HG03196 (cell line): ENCODE results near the gene DSP.
A peak's percentile ranks its signal among the peaks of the same experiment; 100 is the strongest.

Experiments used
- ATAC-seq: cut with Tn5 transposase; IDR thresholded peaks from one replicate; pipeline ENCODE4 v1.9.1; 2021; ENCODE audit not compliant: unreplicated experiment

Gene DSP

DNA sequence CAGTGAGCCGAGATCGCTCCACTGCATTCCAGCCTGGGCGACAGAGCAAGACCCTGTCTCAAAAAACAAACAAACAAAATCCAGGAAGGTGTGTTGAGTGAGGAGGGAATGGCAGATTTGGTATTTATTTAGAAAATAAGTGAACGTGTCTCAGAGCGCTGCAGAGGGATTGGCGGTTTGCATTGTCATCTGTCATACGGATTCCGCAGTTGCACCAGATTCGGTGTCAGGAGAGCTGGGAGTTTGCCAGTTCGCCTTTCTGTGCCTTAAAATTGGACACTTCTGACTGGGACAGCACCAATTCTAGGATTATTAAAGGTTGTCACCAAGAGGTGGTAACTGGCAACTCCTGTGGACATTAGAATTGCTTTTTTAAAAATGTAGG is 49.4 kb downstream of the DSP start:
- ATAC-seq = no peak

DNA sequence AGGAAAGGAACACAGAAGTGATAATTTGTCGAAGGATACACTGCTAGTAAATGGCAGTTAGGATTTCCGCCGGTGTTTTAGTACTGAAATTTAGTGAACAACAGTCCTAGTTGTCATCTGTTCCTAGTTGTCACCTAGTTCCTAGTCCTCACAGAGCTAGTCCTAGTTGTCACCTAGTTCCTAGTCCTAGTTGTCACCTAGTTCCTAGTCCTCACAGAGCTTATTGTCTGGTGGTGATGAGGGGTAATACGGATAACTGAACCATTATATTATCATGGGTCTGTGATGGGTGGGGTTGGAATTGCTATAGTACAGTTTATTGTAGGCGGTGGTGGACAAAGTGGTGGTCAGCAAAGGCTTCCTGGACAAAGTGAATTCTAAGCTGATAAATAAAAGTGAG is 50.3 kb downstream of the DSP start:
- no peak for ATAC-seq

DNA sequence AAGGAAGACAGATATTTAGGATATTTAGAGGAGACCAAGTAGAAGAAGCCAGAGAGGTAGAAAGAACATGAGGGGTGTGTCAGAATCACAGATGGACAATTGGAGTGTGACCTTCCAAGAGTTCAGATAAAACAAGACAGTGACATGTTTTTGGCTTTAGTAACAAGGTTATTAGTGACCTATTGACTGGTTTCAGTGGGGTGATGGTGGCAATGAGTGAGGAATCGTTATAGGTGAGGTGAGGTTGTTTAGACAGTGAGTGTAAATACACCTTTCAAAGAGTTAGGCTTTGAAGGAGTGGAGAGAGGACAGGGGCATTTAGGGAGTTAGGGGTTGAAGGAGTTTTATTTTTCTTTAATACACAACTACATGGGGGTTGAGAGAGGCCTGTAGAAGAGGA is 51.8 kb downstream of the DSP start:
- ATAC-seq = no peak

DNA sequence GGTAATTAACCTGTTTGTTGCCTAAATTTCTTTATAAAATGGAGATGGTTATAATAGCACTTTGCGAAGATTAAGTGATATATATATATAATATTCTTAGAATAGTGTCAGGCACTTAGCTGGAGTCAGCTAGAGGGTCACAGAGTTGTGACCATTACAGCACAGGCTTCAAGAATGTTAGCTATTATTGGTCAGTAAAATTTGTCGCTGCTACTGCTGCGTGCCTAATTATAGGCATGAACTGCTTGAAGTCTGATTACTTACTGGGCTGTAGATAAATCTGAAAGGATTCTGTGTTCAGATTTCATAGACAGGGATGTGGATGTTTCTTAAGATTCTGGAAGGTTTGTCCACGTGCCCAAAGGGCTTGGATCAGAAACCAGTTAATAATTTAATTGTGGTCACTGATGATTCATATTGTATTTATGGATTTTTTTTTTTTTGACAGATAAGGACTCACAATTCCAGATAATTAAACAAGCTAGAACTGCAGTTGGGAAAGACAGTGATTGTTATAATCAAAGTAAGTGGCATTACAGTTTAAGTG is 53.2 kb downstream of the DSP start:
- ATAC-seq = no peak

DNA sequence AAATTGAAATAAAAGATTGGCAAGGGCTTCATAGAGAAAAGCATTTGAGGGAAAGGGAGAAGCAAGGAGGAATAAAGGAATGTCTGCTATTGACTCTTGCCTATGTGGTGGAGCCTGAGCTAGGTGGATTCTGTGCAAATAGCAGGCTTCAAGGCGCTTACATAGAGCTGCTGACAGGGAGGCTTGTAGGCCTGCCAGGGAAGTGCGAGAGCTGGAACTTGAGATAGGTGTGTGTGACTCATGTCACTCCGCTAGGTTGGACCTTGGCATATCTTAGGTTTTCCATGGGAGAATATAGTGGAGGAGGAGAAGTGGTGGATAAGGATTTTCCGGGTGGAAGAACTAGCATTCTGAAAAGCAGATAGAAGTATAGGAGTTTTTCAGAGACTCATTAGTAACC is 62.5 kb downstream of the DSP start:
- ATAC-seq = no peak

DNA sequence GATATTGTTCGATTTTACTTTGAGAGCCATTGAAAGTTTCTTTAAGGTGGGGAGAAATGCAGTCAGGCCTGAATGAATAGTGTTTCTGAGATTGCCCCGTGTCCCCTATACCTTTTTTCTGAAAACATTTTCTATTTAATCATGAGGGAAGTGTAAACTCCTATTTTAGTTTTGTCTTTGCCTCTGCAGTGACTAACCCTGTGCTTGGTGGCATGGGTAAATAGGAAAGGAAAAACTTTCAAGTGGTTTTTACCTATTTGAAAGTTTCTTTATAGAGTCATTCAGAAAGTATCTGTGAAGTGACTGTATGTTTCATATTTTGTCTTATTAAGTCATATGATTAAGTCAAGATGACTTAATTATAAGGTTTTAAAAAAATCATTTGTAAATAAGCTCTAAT is 63.0 kb downstream of the DSP start:
- no peak for ATAC-seq

DNA sequence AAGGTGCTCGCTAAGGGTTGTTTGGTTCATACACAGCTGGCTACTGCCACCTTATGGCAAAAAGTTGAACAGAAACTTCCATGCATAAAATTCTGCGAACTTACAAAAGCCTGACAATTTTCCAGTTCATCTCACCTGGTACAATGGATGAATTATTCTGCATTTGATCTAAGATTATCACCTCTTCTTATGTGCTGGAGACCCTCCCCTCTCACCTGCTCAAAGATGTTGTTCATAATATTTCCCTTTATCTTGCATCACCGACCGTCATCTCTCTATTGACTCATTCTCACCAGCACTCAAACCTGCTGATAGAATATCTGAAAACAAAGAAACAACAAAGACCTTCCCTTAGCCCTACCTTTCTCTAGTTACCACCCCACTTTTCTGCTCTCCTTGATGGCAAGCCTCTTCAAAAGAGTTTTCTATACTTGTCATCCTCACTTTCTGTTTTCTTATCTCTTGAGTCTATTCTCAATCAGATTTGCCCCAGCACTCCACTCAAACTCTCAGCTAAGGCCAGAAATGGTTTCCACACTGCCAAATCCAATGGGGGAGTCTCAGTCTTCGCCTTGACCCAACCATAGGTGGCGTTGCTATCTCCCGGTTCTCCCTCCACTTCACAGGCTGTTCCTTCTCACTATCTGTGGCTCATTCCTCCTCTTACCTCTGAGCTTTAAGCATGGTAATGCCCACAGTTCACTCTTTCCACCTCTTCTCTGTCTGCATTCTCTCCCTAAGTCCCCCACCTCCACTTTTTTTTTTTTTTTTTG is 74.3 kb downstream of the DSP start:
- no peak for ATAC-seq

DNA sequence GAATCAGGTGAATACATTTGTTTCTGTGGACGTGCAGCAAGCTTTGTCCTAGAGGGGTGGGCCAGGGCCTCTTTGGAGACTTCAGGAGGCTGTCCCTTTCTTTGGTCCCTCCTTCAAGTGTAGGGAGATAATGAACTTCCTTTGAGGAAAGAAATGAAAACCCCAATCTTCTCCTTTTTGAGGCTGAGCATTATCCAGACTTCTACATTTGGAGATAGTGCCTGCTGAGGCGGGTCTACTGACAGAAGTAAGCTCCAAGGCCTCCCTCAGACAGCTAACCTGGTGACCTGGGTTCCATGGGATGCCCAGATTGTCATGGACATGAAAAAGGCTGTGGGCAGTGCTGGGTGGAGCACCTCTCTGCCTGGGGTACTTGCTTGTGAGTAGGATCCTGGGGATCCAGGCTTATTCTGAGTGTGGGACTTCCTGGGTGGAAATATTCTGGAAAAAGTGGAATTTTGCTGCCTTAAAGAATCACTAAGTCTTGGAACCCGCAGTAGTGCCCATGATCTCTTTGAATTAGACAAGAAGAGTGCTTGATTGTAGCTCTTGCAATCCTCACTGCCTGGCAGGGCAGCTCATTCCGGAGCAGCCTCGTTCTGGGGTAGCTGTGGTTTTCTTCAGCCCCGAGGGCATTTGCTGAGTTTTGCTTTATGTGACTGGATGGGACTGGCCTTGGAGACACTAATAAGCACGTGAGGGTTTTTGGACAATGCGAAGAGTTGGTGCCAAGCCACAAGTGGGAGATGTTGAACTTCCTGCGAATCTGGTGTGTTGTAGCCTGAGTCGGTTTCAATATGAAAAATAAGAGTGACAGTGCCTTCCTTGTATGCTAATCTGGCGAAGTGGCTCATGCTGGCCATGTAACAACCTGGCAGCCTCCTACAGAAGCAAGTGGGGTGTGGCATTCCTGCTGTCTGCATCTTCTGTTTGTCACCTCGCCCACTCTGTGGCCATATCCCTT is 76.6 kb downstream of the DSP start:
- ATAC-seq = peak; percentile 63

DNA sequence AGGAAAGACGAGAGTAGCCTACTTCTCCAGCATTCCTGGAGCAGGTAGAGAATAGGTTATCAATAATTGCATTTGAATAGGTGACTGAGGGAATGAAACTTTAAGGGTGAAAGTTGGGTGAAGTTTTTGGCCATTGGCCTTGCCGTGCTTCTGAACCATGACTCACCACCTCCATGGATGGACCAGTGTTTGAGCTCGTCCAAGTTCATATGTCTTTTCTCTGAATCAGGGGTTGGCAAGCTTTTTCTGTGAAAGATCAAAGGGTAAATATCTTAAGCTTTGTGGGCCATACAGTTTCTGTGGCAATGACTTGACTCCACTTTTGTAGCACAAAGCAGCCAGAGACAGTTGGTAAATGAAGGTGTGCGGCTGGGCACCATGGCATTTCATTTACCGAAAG is 80.3 kb downstream of the DSP start:
- ATAC-seq = no peak

DNA sequence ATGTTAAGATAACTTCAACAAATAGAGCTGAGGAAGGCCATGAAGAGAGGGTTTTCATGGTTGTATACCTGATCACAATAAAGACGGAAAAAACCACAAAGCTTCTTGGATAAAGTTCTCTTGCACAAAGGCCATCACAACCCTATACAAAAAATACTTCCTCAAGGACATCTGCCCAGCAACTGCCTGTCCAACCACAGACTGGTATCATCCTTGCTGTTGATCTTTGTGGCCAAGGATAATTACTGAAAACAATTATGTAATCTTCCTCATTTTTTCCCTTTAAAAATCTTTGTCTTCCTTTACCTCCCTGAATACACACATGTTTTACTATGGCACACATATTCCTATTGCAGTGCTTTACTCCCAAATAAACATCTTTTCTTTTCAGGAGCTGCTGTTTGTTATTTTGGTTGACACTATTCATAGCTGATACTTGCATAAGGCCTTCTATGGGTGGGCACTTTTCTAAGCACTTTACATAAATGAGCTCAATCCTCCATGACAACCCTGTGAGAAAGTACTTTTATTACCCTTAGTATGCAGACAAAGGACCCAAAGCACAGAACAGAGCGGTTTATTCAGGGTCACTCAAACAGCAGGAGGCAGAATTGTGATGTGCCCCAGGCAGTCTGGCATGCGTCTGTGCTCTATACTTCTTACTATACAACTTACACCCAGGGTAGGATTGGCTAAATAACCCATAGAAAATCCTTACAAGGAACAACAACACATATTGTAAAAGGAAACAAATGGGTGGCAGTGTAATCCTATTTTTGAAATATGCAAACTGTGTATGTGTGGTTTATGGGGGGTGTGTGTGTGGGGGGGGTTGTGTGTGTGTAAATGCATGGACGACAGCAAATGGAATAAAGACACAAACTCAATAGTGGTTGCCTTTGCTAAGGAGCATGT is 83.6 kb downstream of the DSP start:
- ATAC-seq = no peak

DNA sequence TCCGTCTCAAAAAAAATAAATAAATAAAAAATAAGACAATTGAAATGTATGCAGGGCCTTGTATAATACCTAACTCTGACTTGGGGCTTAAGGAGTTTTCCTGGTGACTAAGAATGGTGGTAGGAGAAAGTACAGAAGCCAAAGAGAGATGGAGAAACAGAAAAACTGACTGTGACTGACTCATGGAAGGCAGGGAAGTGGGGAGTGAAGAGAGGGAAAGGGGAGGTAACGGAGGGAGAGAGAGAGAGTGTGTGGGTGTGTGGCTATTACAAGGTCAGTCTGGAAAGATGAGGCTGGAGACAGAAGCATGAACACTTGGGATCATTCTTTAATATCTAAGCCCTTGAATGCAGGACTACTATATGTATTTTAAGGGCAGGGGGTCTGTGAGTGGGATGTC is 87.0 kb downstream of the DSP start:
- no peak for ATAC-seq

DNA sequence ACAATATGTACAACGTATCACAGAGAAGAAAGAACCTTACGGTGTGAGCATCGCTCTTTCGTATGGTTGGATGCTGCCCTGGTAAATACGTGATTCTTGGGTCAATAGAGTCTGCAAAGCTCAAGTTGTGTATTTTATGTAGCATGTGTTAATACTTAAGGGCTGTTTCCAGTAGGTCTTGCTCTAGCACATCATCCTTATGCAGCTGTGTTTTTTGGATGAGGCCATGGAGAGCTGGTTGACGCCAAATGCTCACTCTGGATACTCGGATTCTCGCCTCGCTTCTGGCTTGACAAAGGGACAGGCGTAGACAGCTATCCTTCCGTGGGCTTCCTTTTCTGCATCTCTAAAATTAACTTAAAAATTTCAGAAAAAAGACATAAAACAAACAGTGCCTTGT is 87.4 kb downstream of the DSP start:
- no peak for ATAC-seq

DNA sequence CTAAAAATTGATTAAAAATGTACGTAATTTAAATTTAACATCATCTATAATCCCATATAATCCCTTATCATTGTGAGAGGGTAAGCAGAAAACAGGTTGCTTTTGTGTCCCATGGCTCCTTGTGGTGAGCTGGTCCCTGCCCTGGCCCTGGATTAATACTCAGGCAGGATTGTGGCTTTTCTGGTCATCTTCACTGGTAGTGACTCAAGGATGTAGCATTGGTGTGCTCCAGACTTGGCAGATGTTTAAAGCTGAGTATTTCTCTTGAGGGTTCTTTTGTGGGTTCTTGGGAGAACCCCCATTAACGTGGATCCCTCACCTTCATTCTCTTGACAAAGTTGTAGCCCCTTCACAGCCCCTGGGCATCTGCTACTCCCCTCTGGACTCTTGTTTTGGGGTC is 87.8 kb downstream of the DSP start:
- no peak for ATAC-seq

DNA sequence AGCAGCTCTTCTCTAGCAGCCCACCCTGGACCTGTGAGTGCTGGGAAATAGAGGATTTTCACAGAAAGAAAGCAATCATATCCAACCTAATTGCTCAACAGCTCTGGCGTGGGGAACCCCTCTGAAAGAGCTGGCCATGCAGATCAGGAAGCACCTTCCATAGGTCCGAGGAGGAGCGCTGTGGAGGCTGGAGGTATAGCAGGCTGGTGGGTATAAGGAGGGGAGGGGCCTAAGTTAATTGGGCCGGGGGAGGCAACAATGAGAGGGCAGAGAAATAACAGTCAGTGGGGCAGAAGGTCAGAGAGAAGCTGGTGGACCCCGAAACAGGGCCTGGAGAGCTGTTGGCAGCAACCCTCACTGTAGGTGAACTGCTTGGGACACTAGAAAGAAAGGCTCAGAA is 89.3 kb downstream of the DSP start:
- ATAC-seq = no peak

DNA sequence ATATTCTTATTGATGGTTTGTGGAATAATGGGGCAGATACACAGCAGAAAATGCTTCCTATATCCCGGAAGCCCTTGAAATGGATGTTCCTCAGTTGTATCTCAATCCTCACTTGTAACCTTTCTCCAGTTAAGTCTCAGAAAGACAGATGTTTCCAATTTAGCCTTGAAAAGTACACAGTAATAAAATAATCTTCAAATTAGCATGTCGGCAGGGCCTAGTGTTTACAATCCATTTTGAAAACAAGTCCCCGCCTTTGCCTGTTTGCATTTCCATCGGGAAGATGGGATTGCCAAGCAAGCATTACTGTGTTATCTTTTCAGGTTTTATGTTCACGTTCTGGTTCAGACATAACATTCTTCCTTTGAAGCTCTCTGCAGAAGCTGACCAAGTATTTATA is 90.0 kb downstream of the DSP start:
- ATAC-seq = no peak

DNA sequence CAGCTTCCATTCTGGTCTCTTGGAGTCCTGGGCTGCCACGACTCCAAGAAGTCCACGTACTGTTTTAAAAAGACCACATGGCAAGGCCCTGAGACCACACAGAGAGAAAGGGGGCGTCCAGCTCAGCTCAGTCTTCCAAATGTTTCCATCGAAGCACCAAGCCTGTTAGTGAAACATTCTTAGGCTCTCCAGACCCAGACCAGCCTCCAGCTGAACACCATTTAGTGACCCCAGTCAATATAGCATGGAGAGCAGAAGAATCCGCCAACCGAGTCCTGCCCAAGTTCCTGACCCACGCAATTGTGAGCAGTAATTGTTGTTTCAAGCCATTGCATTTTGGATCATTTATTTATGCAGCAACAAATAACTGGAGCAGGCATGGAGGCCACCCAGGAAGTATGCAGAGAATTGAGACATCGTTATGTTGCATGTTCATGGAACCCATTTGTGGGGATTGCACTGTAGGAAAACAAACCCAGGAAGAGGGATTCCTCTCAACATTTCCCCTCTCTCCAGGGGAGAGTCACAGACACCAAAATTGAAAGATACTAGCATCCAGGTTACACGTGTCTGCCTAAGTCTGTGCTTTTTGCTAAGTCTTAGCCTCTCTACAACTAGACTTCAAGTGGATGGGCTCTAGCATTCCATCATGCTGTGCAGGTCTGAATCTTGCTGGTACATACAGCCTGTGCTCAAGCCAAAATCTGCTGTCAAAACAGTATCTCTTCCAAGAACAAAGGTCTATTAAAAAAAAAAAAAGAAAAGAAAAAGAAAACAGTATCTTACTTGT is 91.2 kb downstream of the DSP start:
- ATAC-seq = no peak

DNA sequence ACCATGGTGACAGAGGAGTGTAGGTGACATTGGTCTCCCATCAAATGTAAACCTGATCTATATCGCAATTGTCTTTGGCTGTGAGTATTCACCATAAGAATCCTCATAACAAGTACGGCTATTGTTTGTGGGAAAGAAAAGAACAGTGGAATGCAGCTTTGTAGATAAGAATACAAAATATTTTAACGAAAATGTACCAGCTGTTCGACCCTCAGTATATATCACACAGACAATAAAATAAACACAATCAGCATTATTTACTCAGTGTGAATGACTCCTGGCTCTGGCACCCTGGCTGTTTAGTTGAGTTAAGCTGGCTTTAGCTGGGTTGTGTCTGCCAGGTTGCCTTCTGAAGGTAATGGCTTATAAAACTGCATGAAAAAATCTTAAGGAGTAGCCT is 91.9 kb downstream of the DSP start:
- ATAC-seq = no peak

DNA sequence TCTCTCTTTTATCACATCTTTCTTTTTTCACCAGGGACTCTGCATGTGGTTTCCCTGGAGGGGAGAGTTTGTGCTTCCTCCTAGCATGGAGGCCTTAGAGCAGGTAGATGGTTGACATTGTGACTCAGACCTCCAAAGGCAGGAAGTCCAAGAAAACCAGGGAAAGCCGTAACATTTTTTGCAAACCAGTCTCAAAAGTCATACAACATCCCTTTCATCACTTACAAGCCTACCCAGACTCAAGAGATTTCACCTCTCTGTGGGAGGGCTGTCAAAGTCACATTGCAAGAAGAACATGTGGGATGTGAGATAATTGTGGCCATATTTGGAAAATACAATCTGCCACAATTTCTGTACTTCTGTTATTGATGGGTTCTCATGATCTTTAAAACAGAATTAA is 94.7 kb downstream of the DSP start:
- no peak for ATAC-seq
